ENCODE results near the gene TBX4. TPM values are rescaled to one million over a fixed set of nuclear protein-coding genes. Genes with fewer than 3 reads are reported as not detected.

The TBX4 gene
- total RNA-seq, 1 experiment from 2014 or later: not detected

GRCh38 chr17:61488878-61489718 is 36.9 kb downstream of the TBX4 start:
- POLR2A ChIA-PET: no interaction called here
- intact Hi-C loops (cut with micrococcal nuclease): no loop called here
- no peak for TF ChIP-seq CTCF (IDR thresholded peaks at IDR 0.05; ENCODE audit: unreplicated experiment)
- Mint-ChIP-seq H3K27ac (ENCODE audit: low read depth, unreplicated experiment) (no peak overlapping the region), H3K4me1 (ENCODE audit: insufficient read depth, unreplicated experiment) (peaks cover 7% of the 10 kb centered on the region), H3K9me3 (ENCODE audit: unreplicated experiment) (no peaks in the 10 kb centered on the region), H3K36me3 (ENCODE audit: insufficient read depth, unreplicated experiment) (no peaks in the 10 kb centered on the region), H3K27me3 (ENCODE audit: insufficient read depth, unreplicated experiment) (no peaks in the 10 kb centered on the region), H3K4me3 (ENCODE audit: unreplicated experiment) (no peak overlapping the region)
- CTCF ChIA-PET: interaction anchor here (1.4 kb wide), 1 partner anchor 62 kb away, joined by 3 read pairs; no protein-coding TSS in a partner anchor
- no TSS peak for BruUV-seq (replicated peaks)
- DNase-seq (ENCODE audit: unreplicated experiment): no peak

GRCh38 chr17:61489719-61490490 is 37.7 kb downstream of the TBX4 start:
- POLR2A ChIA-PET: interaction anchor here (0.5 to 1.1 kb wide), 3 partner anchors 8 to 1735 kb away, joined by 3 to 4 read pairs (median 3); no protein-coding TSS in a partner anchor
- no peaks in the 10 kb centered on the region for H3K36me3 Mint-ChIP-seq (ENCODE audit: insufficient read depth, unreplicated experiment)
- H3K9me3 Mint-ChIP-seq (ENCODE audit: unreplicated experiment): no peaks in the 10 kb centered on the region
- CTCF ChIA-PET: interaction anchor here (0.8 to 1.4 kb wide), 2 partner anchors 61 to 78 kb away, joined by 3 read pairs; no protein-coding TSS in a partner anchor
- H3K4me1 Mint-ChIP-seq (ENCODE audit: insufficient read depth, unreplicated experiment): peaks cover 7% of the 10 kb centered on the region
- DNase-seq (ENCODE audit: unreplicated experiment): no peak
- no peak overlapping the region for H3K27ac Mint-ChIP-seq (ENCODE audit: low read depth, unreplicated experiment)
- no peak overlapping the region for H3K4me3 Mint-ChIP-seq (ENCODE audit: unreplicated experiment)
- H3K27me3 Mint-ChIP-seq (ENCODE audit: insufficient read depth, unreplicated experiment): no peaks in the 10 kb centered on the region
- intact Hi-C loops (cut with micrococcal nuclease): no loop called here
- TF ChIP-seq CTCF (IDR thresholded peaks at IDR 0.05; ENCODE audit: unreplicated experiment): no peak
- no TSS peak for BruUV-seq (replicated peaks)

- peak; percentile 85 for DNase-seq (ENCODE audit: unreplicated experiment)
- Mint-ChIP-seq H3K27ac (ENCODE audit: low read depth, unreplicated experiment) (no peak overlapping the region), H3K36me3 (ENCODE audit: insufficient read depth, unreplicated experiment) (no peaks in the 10 kb centered on the region), H3K27me3 (ENCODE audit: insufficient read depth, unreplicated experiment) (no peaks in the 10 kb centered on the region), H3K4me1 (ENCODE audit: insufficient read depth, unreplicated experiment) (peaks cover 10% of the 10 kb centered on the region), H3K4me3 (ENCODE audit: unreplicated experiment) (no peak overlapping the region), H3K9me3 (ENCODE audit: unreplicated experiment) (no peaks in the 10 kb centered on the region)
- BruUV-seq (replicated peaks): no TSS peak
- intact Hi-C loops (cut with micrococcal nuclease): no loop called here
- POLR2A ChIA-PET: interaction anchor here (0.5 to 1.1 kb wide), 3 partner anchors 9 to 1736 kb away, joined by 3 to 4 read pairs (median 3); no protein-coding TSS in a partner anchor
- no peak for TF ChIP-seq CTCF (IDR thresholded peaks at IDR 0.05; ENCODE audit: unreplicated experiment)
- CTCF ChIA-PET: interaction anchor here (0.6 to 1.4 kb wide), 3 partner anchors 43 to 78 kb away, joined by 3 read pairs; no protein-coding TSS in a partner anchor
Observed at GRCh38 chr17:61490540-61490975, 38.3 kb downstream of the TBX4 start.

- ChIA-PET POLR2A (no interaction called here), CTCF (no interaction called here)
- no TSS peak for BruUV-seq (replicated peaks)
- intact Hi-C loops (cut with micrococcal nuclease): no loop called here
- Mint-ChIP-seq H3K27ac (ENCODE audit: low read depth, unreplicated experiment) (no peak overlapping the region), H3K27me3 (ENCODE audit: insufficient read depth, unreplicated experiment) (no peaks in the 10 kb centered on the region), H3K9me3 (ENCODE audit: unreplicated experiment) (no peaks in the 10 kb centered on the region), H3K4me3 (ENCODE audit: unreplicated experiment) (no peak overlapping the region), H3K36me3 (ENCODE audit: insufficient read depth, unreplicated experiment) (no peaks in the 10 kb centered on the region), H3K4me1 (ENCODE audit: insufficient read depth, unreplicated experiment) (peaks cover 17% of the 10 kb centered on the region)
- no peak for TF ChIP-seq CTCF (IDR thresholded peaks at IDR 0.05; ENCODE audit: unreplicated experiment)
- DNase-seq (ENCODE audit: unreplicated experiment): no peak
Observed at GRCh38 chr17:61491981-61492380, 39.8 kb downstream of the TBX4 start.

Measured in MCF 10A (cell line).